HT1080 (cell line): Measurements from ENCODE around the gene RHBDF1. TPM values are rescaled to one million over a fixed set of nuclear protein-coding genes. Genes with fewer than 3 reads are reported as not detected.
A peak's percentile ranks its signal among the peaks of the same experiment; 100 is the strongest.

Source experiments
- DNase-seq: peaks from one replicate; pipeline ENCODE4 v3.0.0-alpha.2; 2015; ENCODE audit warnings: low read depth
- total RNA-seq: library from RNA; depleted of rRNA; stranded (reverse); fragments of >200 nt; shearing (Covaris generic); gene quantifications from 2 replicates; pipeline ENCODE4 v1.2.3, GENCODE V29; 2014

The RHBDF1 gene
- total RNA-seq, 1 experiment from 2014 or later: 21.4 TPM

GRCh38 chr16:75580-76501 lies 3.4 kb upstream of the RHBDF1 start:
- DNase-seq: peak; percentile 92

GRCh38 chr16:74747-75334 lies 2.4 kb upstream of the RHBDF1 start:
- DNase-seq: no peak

- no peak for DNase-seq
These were observed 1.8 kb upstream of the RHBDF1 start for GRCh38 chr16:74051-74746.

GRCh38 chr16:71540-72401 lies 660 bp downstream of the RHBDF1 start:
- DNase-seq: peak; percentile 79

GRCh38 chr16:71210-71539 lies 1.3 kb downstream of the RHBDF1 start:
- no peak for DNase-seq

GRCh38 chr16:69181-69580 lies 3.2 kb downstream of the RHBDF1 start:
- no peak for DNase-seq

GRCh38 chr16:67884-68789 lies 4.3 kb downstream of the RHBDF1 start:
- no peak for DNase-seq

- DNase-seq: no peak
These were observed 5.1 kb downstream of the RHBDF1 start for GRCh38 chr16:67183-67791.

GRCh38 chr16:66309-67182 lies 5.9 kb downstream of the RHBDF1 start:
- no peak for DNase-seq

GRCh38 chr16:65745-66144 lies 6.7 kb downstream of the RHBDF1 start:
- peak; percentile 67 for DNase-seq

GRCh38 chr16:64914-65255 lies 7.5 kb downstream of the RHBDF1 start:
- no peak for DNase-seq

GRCh38 chr16:63998-64913 lies 8.2 kb downstream of the RHBDF1 start:
- DNase-seq: no peak

GRCh38 chr16:63466-63865 lies 9.0 kb downstream of the RHBDF1 start:
- DNase-seq: no peak

- DNase-seq: no peak
These were observed 9.5 kb downstream of the RHBDF1 start for GRCh38 chr16:62968-63391.

GRCh38 chr16:62283-62967 lies 10.0 kb downstream of the RHBDF1 start:
- DNase-seq: no peak

- DNase-seq: no peak
These were observed 10.6 kb downstream of the RHBDF1 start for GRCh38 chr16:61879-62281.
